Skeletal muscle tissue (tissue), 4 donors: ENCODE data around the gene TMEM14A. TPM values are rescaled to one million over a fixed set of nuclear protein-coding genes. Genes with fewer than 3 reads are reported as not detected.
"Not testable (repeated sequence)": the region's sequence is repeated elsewhere in the genome, so short reads cannot be mapped to it uniquely, and the experiment has no call there.

Experiments used
- H3K27ac ChIP-seq: one replicate; pipeline ENCODE4 v1.7.0; 2013; ENCODE audit warnings: mild to moderate bottlenecking, low read depth, low read length, inconsistent platforms
- H3K27me3 ChIP-seq, 3 donors: one replicate each; pipeline ENCODE4 v1.7.0; 2013; ENCODE audit warnings: low read length in 3 of 3; ENCODE audit not compliant: control insufficient read depth in 3 of 3, insufficient read depth in 3 of 3
- H3K36me3 ChIP-seq, 3 donors: one replicate each; pipeline ENCODE4 v1.7.0; 2013; ENCODE audit warnings: low read length in 3 of 3; ENCODE audit not compliant: control insufficient read depth in 3 of 3, insufficient read depth in 3 of 3
- H3K4me1 ChIP-seq, 3 donors: one replicate each; pipeline ENCODE4 v1.7.0; 2013; ENCODE audit warnings: low read length in 3 of 3, mild to moderate bottlenecking in 3 of 3; ENCODE audit not compliant: control insufficient read depth in 3 of 3, insufficient read depth in 3 of 3
- H3K4me3 ChIP-seq, 3 donors: one replicate each; pipeline ENCODE4 v1.7.0; 2013; ENCODE audit warnings: low read length in 3 of 3
- H3K9ac ChIP-seq, 3 donors: one replicate each; pipeline ENCODE4 v1.7.0; 2013; ENCODE audit warnings: low read length in 3 of 3, mild to moderate bottlenecking in 3 of 3, moderate library complexity in 2 of 3, low read depth in 1 of 3
- H3K9me3 ChIP-seq, 3 donors: one replicate each; pipeline ENCODE4 v1.7.0; 2013; ENCODE audit warnings: low read length in 3 of 3; ENCODE audit not compliant: control insufficient read depth in 3 of 3
- total RNA-seq: library from RNA; depleted of rRNA; stranded (reverse); fragments of >200 nt; gene quantifications from one replicate; pipeline ENCODE4 v1.2.3, GENCODE V29; 2014
- donor health status: Osteomylitis.

The TMEM14A gene
- total RNA-seq, 1 donor from 2014 or later: 7.3 TPM

GRCh38 chr6:52707963-52708680 lies 37.2 kb downstream of the TMEM14A start:
- H3K9me3 ChIP-seq: no peaks in the 10 kb centered on the region
- H3K36me3 ChIP-seq: no peaks in the 10 kb centered on the region
- H3K27ac ChIP-seq: no peak overlapping the region
- H3K4me1 ChIP-seq: no peaks in the 10 kb centered on the region
- no peak overlapping the region for H3K9ac ChIP-seq
- H3K4me3 ChIP-seq: no peak overlapping the region
- H3K27me3 ChIP-seq: no peaks in the 10 kb centered on the region

- Histone ChIP-seq H3K9ac (no peak overlapping the region), H3K4me1 (no peaks in the 10 kb centered on the region), H3K27ac (no peak overlapping the region), H3K36me3 (no peaks in the 10 kb centered on the region), H3K9me3 (no peaks in the 10 kb centered on the region), H3K4me3 (no peak overlapping the region), H3K27me3 (no peaks in the 10 kb centered on the region)
These were observed 41.2 kb downstream of the TMEM14A start for GRCh38 chr6:52712136-52712535.

GRCh38 chr6:52714761-52715160 lies 43.8 kb downstream of the TMEM14A start:
- not testable (repeated sequence) for H3K4me3 ChIP-seq, H3K9ac ChIP-seq, H3K27ac ChIP-seq, H3K27me3 ChIP-seq, H3K4me1 ChIP-seq, H3K9me3 ChIP-seq, H3K36me3 ChIP-seq

- Histone ChIP-seq H3K36me3 (no peaks in the 10 kb centered on the region), H3K4me1 (no peaks in the 10 kb centered on the region), H3K9ac (no peak overlapping the region), H3K9me3 (no peaks in the 10 kb centered on the region), H3K4me3 (no peak overlapping the region), H3K27ac (no peak overlapping the region), H3K27me3 (no peaks in the 10 kb centered on the region)
These were observed 47.6 kb downstream of the TMEM14A start for GRCh38 chr6:52718550-52718949.

- Histone ChIP-seq H3K9ac (no peak overlapping the region), H3K4me1 (no peaks in the 10 kb centered on the region), H3K27me3 (no peaks in the 10 kb centered on the region), H3K36me3 (no peaks in the 10 kb centered on the region), H3K4me3 (no peak overlapping the region), H3K27ac (no peak overlapping the region), H3K9me3 (no peaks in the 10 kb centered on the region)
These were observed 49.4 kb downstream of the TMEM14A start for GRCh38 chr6:52720321-52720720.

- Histone ChIP-seq H3K4me1 (no peaks in the 10 kb centered on the region), H3K36me3 (no peaks in the 10 kb centered on the region), H3K4me3 (no peak overlapping the region), H3K27me3 (no peaks in the 10 kb centered on the region), H3K9me3 (no peaks in the 10 kb centered on the region), H3K27ac (no peak overlapping the region), H3K9ac (no peak overlapping the region)
These were observed 53.1 kb downstream of the TMEM14A start for GRCh38 chr6:52724042-52724405.

- no peaks in the 10 kb centered on the region for H3K4me1 ChIP-seq
- H3K36me3 ChIP-seq: no peaks in the 10 kb centered on the region
- no peaks in the 10 kb centered on the region for H3K9me3 ChIP-seq
- no peaks in the 10 kb centered on the region for H3K27me3 ChIP-seq
- H3K9ac ChIP-seq: no peak overlapping the region
- no peak overlapping the region for H3K27ac ChIP-seq
- H3K4me3 ChIP-seq: no peak overlapping the region
These were observed 53.7 kb downstream of the TMEM14A start for GRCh38 chr6:52724406-52725121.

- Histone ChIP-seq H3K27me3 (no peaks in the 10 kb centered on the region), H3K4me1 (no peaks in the 10 kb centered on the region), H3K36me3 (no peaks in the 10 kb centered on the region), H3K9me3 (no peaks in the 10 kb centered on the region), H3K4me3 (no peak overlapping the region), H3K27ac (no peak overlapping the region), H3K9ac (no peak overlapping the region)
These were observed 54.2 kb downstream of the TMEM14A start for GRCh38 chr6:52725143-52725534.

GRCh38 chr6:52725535-52726192 lies 54.8 kb downstream of the TMEM14A start:
- H3K27ac ChIP-seq: no peak overlapping the region
- no peaks in the 10 kb centered on the region for H3K27me3 ChIP-seq
- no peak overlapping the region for H3K9ac ChIP-seq
- no peaks in the 10 kb centered on the region for H3K9me3 ChIP-seq
- no peaks in the 10 kb centered on the region for H3K4me1 ChIP-seq
- H3K4me3 ChIP-seq: no peak overlapping the region
- H3K36me3 ChIP-seq: no peaks in the 10 kb centered on the region

- Histone ChIP-seq H3K27ac (no peak overlapping the region), H3K36me3 (no peaks in the 10 kb centered on the region), H3K4me3 (no peak overlapping the region), H3K9me3 (no peaks in the 10 kb centered on the region), H3K9ac (no peak overlapping the region), H3K27me3 (no peaks in the 10 kb centered on the region), H3K4me1 (no peaks in the 10 kb centered on the region)
These were observed 55.3 kb downstream of the TMEM14A start for GRCh38 chr6:52726193-52726542.
